ENCODE data around the gene MAT1A.

MAT1A gene

DNA sequence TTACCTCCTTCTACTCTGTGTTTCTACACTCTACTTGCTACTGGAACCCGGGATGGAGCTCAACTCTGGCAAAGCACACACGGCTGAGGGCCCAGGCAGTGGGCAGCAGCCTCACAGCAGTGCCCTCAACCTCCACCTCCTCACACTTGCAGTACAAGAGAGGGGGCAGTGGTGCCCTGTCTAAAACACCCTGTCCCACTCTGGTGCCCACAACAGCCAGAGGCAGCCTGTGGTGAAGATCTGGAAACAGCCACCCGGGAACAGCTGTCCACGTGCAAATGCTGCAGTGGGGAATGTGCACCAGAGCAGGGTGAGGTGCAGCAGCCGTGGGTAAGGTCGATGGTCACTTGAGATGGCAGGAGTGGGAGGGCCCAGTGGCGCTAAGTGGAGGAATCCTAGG lies 13.7 kb downstream of the MAT1A start:
- TF ChIP-seq, protein P1, sequence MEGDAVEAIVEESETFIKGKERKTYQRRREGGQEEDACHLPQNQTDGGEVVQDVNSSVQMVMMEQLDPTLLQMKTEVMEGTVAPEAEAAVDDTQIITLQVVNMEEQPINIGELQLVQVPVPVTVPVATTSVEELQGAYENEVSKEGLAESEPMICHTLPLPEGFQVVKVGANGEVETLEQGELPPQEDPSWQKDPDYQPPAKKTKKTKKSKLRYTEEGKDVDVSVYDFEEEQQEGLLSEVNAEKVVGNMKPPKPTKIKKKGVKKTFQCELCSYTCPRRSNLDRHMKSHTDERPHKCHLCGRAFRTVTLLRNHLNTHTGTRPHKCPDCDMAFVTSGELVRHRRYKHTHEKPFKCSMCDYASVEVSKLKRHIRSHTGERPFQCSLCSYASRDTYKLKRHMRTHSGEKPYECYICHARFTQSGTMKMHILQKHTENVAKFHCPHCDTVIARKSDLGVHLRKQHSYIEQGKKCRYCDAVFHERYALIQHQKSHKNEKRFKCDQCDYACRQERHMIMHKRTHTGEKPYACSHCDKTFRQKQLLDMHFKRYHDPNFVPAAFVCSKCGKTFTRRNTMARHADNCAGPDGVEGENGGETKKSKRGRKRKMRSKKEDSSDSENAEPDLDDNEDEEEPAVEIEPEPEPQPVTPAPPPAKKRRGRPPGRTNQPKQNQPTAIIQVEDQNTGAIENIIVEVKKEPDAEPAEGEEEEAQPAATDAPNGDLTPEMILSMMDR (IDR thresholded peaks at IDR 0.05) = no peak

DNA sequence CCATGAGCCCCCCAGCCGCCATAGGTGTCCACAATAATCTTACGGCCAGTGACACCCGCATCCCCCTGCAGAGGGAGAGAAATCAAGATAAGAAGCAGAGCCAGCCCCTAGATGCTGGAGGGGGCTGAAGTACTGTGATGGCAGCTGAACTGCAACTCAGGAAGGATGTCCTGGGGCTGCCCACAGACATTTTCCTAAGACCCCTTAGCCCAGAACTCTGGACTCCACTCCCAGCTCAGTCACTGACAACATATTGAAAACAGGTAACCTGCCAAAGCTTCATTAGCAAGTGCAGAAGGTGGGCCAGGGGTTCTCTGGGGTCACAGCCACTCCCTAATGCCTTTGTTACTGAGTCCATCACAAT lies 14.3 kb downstream of the MAT1A start:
- TF ChIP-seq, protein P1 (IDR thresholded peaks at IDR 0.05) = no peak

DNA sequence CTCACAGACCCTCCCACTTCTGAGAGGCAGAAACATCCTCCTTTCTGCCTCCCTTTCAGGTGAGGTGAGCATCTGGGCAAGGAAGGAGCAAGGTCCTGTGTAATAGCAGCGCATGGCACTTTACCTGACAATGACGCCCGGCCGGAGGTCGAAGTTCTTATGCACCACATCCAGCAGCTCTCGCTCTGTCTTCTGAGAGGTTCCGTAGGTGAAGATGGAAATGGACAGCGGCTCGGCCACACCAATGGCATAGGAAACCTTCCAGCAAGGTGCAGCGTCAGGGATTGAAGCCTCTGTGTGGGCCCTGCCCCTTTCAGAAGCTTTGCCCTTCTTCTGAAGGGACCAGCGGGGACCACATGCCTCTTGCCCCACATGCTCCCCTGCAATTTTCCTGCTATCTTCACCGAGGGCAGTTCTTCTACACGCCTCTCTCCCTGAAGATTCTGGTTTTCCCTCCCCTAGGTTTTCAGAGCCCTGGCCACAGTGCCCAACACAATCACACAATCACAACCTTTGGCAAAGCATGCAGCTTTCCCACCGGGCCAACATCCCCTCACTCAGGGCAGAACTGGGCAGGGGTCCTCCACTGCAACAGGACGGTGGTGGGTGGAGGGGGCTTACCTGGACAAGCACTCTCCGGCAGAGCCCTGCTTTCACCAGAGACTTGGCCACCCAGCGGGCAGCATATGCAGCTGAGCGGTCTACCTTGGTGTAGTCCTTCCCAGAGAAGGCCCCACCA lies 14.9 kb downstream of the MAT1A start:
- TF ChIP-seq, protein P1 (IDR thresholded peaks at IDR 0.05) = no peak

DNA sequence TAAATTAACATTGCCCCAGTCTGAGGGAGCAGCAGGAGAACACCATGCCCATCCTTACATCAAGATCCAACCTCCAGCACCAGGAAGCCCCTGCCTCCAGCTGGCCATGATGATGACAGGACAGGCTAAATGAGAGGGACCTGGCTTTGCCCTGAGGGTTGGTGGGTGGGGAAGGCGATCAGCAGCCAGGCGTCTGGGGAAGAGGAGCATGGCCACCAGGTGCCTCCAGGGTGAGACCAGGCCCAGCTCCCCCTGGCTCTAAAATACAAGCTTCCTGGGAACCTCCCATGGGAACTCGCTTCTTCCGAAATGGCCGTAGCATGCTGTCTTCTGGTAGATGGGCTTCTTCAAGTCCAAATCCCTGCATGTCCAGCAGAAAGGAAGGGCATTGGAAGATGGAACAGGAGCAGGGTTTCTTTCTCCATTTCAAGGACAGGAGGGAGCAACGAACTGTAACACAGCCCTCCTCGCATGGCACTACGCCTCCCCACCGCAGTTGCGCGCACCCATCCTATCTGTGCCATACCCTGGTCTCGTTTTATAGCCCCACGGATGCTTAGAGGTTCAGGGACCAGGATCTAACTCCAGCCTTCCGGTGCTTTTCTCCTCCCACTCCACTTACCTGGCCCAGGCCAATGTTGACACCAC lies 15.8 kb downstream of the MAT1A start:
- TF ChIP-seq, protein P1 (IDR thresholded peaks at IDR 0.05) = no peak

DNA sequence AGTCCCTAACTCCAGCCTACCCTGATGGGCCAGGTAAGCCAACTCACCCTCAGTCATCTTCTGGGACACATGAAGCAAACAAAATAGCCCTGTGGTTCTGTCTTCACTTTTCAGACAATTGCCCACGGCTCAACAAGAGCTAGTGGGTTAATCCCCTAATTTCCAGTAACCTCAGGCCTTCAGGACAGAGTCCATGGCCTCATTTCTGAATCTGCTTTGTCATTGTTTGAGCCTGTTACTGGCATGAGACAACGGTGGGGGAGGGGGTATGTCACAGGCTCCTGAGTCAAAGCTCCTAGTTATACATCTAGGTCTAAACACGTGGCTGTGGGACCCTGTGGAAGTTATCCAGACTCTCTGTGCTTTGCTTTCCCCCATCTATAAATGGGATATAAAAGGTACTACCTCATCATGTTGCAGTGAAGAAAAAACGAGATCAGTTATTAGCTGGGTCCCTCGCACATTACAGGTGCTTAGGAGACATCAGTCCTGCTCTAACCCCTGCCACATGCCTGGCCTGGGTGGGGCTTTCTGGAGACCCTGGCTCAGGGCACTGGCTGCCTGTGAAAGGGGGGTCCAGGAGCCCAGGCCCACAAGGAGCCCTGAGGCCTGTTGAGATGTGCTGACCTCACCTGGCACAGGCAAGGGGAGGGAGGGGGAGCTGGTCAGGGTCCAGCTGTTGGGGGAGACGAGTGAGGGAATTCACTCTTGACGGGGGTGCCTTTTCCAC lies 16.5 kb downstream of the MAT1A start:
- TF ChIP-seq, protein P1 (IDR thresholded peaks at IDR 0.05) = no peak

DNA sequence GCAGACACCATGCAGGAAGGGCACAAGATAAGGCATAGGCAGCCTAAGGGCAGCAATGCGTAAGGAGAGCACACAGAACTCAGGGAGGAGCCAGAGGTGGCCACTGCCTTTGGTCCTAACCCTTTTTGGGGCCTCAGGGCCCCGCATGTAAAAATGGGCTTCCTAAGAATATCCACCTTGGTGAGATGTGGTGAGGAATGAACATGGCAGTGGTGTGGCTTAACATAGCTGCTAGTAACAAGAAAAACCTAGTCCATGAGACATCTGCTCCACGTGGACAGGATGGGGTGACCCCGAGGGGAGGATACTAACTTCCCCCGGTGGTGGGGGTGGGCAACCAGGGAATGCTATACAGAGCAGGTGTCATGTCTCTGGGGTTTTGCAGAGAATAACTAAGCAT lies 18.0 kb downstream of the MAT1A start:
- TF ChIP-seq, protein P1 (IDR thresholded peaks at IDR 0.05) = no peak

DNA sequence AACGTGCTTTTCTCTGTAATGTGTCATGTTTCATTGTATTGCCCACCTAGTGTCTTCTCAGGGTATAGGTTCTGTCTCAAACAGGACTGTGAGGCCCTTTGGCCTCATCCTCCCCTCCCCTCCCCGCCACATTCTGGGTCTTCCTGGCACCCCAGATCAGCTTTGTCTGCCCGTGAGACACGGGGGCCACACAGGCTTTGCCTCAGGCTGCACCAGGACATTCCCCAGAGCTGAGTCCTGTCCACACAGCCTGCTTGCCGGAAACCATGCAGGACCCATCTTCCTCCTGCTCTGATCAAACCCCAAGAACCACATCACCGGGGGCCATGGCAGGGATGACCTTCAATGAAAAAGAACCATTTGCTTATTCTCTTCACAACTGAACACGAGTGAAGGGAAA lies 18.6 kb downstream of the MAT1A start:
- TF ChIP-seq, protein P1 (IDR thresholded peaks at IDR 0.05) = no peak

Data from LNCAP (cell line).